HG02884 (cell line): ENCODE data around the gene ACOT2.
"Not testable (repeated sequence)": the region's sequence is repeated elsewhere in the genome, so short reads cannot be mapped to it uniquely, and the experiment has no call there.

Experiments
- ATAC-seq: cut with Tn5 transposase; IDR thresholded peaks from one replicate; pipeline ENCODE4 v1.9.1; 2021; ENCODE audit warnings: mild to moderate bottlenecking, moderate library complexity; ENCODE audit not compliant: unreplicated experiment

The ACOT2 gene

DNA sequence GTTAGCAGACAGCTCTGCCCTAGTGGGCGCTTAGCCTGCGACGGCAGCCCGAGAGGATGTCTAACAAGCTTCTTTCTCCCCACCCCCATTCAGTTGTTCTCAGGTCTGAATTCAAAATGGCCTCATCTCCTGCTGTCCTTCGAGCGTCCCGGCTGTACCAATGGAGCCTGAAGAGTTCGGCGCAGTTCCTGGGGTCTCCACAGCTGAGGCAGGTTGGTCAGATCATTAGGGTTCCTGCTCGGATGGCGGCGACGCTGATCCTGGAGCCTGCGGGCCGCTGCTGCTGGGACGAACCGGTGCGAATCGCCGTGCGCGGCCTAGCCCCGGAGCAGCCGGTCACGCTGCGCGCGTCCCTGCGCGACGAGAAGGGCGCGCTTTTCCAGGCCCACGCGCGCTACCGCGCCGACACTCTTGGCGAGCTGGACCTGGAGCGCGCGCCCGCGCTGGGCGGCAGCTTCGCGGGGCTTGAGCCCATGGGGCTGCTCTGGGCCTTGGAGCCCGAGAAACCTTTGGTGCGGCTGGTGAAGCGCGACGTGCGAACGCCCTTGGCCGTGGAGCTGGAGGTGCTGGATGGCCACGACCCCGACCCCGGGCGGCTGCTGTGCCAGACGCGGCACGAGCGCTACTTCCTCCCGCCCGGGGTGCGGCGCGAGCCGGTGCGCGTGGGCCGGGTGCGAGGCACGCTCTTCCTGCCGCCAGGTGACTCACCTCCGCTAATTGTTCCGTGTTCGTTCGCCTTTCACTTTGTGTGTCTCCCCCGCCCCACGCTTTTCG lies at the start of gene ACOT2:
ACOT2 (plus strand) TSS at position 29 of the 774 bp plus-strand sequence; CDS start at position 57, 28 bp downstream.
- peak; percentile 52 for ATAC-seq

GRCh38 chr14:73521229-73521628 lies 47.8 kb upstream of the ACOT2 start:
- ATAC-seq, result no peak

DNA sequence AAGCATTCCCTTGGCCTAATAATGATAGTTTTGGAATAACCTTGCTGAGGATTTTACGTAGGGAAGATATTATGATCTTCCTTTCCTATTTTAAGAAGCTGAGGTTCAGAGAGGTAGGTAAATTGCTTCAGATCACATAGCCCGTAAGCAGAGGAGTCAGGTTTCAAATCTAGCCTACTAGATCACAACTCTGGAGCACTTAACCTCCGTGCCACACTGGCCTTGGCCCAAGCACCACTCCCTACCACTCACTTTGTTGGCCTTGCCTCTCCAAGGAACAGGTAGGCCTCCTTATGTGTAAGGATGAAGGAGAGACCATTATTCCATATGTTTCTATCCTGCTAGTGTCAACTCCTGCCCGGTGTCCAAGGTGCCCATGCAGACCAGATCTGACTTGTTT lies 44.5 kb upstream of the ACOT2 start:
- no peak for ATAC-seq

DNA sequence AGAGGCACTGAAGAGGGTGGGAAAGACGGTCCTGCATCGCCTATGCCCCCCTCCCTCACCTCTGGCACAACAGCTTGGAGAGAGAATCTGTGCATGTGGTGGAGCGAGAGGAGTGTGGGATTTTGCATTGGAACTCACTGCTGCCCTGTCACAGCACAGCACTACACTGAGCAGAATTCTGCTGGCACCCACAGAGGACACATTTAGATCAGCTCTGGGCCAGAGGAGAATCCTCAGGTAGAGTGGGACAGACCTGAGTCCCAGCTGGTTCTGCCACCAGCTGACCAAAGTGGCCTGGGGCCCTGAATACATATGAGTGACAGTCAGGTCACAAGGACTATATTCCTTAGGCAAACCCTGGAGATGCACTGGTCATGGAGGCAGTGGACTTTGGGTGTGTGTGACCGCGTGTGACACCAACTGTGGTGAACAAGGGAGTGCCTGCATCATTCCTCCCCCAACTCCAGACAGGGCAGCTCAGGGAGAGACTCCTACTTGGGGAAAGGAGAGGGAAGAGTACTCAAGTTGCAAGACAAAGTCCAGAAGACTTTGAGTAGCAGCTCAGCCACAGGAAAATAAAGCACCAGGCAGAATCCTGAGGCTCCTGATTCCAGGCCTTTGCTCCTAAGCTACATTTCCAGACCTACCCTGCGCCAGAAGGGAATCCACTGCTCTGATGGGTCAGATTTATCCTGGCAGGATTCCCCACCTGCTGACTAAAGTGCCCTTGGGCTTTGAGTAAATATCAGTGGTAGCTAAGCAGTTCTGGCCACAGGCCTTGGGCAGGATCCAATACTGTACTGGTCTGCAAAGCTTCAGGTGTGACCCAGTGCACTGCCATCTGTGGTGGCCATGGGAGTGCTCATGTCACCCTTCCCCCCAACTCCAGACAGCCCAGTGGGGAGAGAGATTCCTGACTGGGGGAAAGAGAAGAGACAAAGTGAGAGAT lies 42.7 kb upstream of the ACOT2 start:
- no peak for ATAC-seq

- ATAC-seq, result not testable (repeated sequence)
Measured at GRCh38 chr14:73529356-73529755, 39.7 kb upstream of the ACOT2 start.

GRCh38 chr14:73531971-73532370 lies 37.0 kb upstream of the ACOT2 start:
- not testable (repeated sequence) for ATAC-seq

DNA sequence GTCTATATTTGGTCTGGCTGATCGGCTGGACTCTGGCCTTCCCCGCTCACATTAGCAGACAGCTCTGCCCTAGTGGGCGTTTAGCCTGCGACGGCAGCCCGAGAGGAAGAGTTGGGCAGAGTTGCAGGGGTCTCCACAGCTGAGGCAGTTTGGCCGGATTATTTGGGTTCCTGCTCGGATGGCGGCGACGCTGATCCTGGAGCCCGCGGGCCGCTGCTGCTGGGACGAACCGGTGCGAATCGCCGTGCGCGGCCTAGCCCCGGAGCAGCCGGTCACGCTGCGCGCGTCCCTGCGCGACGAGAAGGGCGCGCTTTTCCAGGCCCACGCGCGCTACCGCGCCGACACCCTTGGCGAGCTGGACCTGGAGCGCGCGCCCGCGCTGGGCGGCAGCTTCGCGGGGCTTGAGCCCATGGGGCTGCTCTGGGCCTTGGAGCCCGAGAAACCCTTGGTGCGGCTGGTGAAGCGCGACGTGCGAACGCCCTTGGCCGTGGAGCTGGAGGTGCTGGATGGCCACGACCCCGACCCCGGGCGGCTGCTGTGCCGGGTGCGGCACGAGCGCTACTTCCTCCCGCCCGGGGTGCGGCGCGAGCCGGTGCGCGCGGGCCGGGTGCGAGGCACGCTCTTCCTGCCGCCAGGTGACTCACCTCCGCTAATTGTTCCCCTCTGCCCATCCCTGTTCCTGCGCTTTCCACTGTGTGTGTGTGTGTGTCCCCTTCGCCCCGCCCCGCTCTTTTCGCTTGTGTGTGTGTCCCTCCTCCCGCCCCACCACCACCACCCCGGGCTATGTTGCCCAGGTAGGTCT lies 31.6 kb upstream of the ACOT2 start:
- not testable (repeated sequence) for ATAC-seq

DNA sequence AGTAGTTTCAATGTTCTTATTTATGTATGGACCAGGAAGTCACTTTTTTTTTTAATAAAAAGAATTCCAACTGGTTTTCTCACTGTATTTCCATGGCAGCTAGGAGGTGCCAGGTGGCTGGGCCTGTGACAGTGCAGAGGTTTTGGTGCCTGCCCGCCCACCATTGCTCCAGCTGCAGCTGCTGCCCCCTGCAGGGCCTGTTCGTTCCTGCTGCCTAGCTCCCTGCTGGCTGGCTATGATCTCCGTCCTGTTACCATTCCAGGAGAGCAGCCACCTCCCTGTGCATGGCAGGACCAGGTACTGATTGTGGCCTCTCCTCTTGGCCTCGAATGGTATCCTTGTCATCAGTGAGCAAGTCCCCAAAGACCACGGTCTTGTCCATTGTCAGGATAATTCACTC lies 30.0 kb upstream of the ACOT2 start:
- ATAC-seq, result peak; percentile 59

- not testable (repeated sequence) for ATAC-seq
Measured at GRCh38 chr14:73542961-73543360, 26.1 kb upstream of the ACOT2 start.

DNA sequence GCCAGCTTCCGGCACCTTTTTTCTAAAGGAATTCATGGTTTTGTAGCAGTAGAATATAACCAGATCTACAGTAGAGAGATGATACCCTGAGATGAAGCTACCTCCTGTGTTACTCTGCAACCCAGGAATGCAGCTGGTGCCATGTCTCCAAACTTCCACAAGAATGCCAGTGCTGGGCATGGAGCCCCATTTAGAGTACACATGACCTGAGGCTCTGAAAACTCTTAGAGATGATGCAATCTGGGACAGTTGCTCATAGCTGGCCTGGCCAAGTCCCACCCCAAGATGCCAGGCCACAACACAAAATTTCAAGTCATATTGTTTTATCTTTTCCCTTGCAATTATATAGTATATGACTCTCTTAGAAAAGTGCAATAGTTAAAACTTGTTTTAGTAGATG lies 23.7 kb upstream of the ACOT2 start:
- not testable (repeated sequence) for ATAC-seq

- not testable (repeated sequence) for ATAC-seq
Measured at GRCh38 chr14:73549097-73549496, 19.9 kb upstream of the ACOT2 start.

DNA sequence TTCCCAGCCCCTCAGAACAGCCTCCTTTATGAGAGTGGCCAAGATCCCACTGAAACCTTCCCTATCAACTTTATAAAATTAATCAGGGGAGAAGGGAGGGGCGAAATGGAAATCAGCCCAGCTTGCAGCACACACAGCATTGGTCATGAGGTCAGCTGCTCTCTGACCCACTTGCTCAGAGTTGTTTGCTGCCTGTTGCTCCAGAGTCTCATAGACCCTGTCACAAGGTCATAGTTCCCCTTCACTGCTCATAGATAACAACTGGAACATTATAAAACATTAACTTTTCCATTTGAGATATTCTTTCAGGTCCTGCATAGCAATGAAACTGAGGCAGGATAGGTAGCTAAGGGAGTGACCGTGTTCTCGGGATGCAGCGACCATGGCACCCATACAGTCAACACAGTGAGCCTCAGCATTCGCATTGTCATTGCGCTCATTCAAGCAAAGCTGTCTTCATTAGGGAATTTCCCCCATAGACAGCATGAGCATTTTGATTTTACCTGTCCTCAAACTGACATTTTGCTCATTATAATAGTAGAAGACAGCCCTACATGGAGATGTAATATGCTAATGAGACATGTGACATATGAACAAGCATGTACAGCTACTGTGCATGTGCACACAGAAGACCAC lies 19.0 kb upstream of the ACOT2 start:
- not testable (repeated sequence) for ATAC-seq

DNA sequence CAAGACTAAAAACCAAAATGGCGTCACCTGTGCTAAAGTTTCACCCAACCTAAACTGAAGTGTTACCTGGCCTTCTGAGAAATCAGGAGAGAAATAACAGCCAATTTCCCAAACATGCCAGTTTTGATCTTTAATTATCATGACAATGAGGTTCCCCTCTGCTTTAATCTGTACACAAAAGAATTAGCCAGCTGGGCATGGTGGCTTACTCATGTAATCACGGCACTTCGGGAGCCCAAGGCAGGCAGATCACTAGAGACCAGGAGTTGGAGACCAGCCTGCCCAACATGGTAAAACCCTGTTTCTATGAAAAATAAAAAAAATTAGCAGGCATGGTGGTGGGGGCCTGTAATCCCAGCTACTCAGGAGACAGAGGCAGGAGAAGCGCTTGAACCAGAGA lies 15.2 kb upstream of the ACOT2 start:
- no peak for ATAC-seq

DNA sequence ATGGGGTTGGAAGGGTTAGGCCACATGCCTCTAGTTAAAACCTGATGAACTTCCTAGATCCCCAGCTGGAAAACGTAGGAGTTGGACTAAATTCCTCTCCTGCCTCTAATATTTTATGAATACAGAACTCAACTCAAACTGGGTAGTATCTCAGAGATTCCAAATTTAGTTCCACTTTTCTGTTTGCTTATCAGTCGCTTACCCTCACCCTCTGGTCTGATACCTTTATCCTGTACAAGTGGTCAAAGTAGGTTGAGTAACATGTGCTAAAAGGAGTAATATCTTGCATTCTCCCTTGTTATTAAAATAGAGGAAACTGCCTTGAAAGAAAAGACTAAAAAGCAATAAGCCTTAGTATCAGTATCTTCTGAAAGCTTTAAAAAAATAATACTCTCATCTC lies 11.8 kb upstream of the ACOT2 start:
- ATAC-seq, result not testable (repeated sequence)

- not testable (repeated sequence) for ATAC-seq
Measured at GRCh38 chr14:73558238-73558637, 10.8 kb upstream of the ACOT2 start.

GRCh38 chr14:73562256-73562655 lies 6.8 kb upstream of the ACOT2 start:
- ATAC-seq, result not testable (repeated sequence)

DNA sequence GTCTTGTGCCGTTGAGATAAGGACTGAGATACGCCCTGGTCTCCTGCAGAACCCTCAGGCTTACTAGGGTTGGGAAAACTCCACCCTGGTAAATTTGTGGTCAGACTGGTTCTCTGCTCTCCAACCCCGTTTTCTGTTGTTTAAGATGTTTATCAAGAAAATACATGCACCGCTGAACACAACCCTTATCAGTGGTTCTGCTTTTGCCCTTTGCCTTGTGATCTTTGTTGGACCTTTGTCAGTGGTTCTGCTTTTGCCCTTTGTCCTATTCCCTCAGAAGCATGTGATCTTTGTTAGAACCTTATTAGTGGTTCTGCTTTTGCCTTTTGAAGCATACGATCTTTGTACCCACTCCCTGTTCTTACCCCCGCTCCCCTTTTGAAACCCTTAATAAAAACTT lies 6.3 kb upstream of the ACOT2 start:
- ATAC-seq, result not testable (repeated sequence)

- ATAC-seq, result not testable (repeated sequence)
Measured at GRCh38 chr14:73566431-73566830, 2.6 kb upstream of the ACOT2 start.

- ATAC-seq, result not testable (repeated sequence)
Measured at GRCh38 chr14:73566935-73567334, 2.1 kb upstream of the ACOT2 start.

- no peak for ATAC-seq
Measured at GRCh38 chr14:73567358-73567757, 1.7 kb upstream of the ACOT2 start.
